Ovary (tissue), 3 donors: ENCODE data around the gene LIMA1.

Experiments used
- EP300 ChIP-seq: sonication (generic); formaldehyde crosslinking; IDR thresholded peaks from one replicate; pipeline ENCODE4 v1.6.1; 2017; ENCODE audit warnings: antibody characterized with exemption
- POLR2A ChIP-seq: fragments of 450-650 bp; IDR thresholded peaks from one replicate; pipeline ENCODE4 v1.6.1; 2017; ENCODE audit warnings: antibody characterized with exemption, mild to moderate bottlenecking, moderate library complexity
- TF ChIP-seq, protein P1 (sequence below), 3 donors: fragments of 450-650 bp in 2 of 3; fragments of 200-600 bp in 1 of 3; IDR thresholded peaks; one replicate each; pipeline versions ENCODE4 v1.5.1 to v1.8.0; 2016 to 2022; ENCODE audit warnings: antibody characterized with exemption in 3 of 3, mild to moderate bottlenecking in 1 of 3
- donor health status: DM: no; HTN: no; CAD: no.

DNA sequence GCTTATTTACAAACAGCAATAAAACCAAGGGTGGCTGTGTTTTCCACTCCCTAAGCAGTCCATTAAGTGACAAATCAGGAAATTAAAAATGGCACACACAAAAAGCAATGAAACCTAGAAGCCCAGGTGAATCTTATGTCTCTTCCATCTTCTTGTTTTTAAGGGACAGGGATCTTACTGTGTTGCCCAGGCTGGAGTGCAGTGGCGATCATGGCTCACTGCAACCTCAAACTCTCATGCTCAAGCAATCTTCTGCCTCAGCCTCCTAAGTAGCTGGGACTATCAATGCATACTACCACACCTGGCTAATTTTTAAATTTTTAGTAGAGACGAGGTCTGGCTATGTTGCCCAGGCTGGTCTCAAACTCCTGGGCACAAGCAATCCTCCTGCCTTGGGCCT is 63.8 kb downstream of the LIMA1 start:
- TF ChIP-seq, protein P1, sequence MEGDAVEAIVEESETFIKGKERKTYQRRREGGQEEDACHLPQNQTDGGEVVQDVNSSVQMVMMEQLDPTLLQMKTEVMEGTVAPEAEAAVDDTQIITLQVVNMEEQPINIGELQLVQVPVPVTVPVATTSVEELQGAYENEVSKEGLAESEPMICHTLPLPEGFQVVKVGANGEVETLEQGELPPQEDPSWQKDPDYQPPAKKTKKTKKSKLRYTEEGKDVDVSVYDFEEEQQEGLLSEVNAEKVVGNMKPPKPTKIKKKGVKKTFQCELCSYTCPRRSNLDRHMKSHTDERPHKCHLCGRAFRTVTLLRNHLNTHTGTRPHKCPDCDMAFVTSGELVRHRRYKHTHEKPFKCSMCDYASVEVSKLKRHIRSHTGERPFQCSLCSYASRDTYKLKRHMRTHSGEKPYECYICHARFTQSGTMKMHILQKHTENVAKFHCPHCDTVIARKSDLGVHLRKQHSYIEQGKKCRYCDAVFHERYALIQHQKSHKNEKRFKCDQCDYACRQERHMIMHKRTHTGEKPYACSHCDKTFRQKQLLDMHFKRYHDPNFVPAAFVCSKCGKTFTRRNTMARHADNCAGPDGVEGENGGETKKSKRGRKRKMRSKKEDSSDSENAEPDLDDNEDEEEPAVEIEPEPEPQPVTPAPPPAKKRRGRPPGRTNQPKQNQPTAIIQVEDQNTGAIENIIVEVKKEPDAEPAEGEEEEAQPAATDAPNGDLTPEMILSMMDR (IDR thresholded peaks at IDR 0.05): no peak
- no peak for TF ChIP-seq POLR2A
- no peak for TF ChIP-seq EP300
